Measurements from ENCODE around the gene USP25. TPM values are rescaled to one million over a fixed set of nuclear protein-coding genes. Genes with fewer than 3 reads are reported as not detected.

The USP25 gene
- total and polyA plus RNA-seq, 2 of the 8 experiments (the other 6 are each of a cell fraction or from before 2014, with no cell fraction given) = 11.2 to 48.1 TPM

DNA sequence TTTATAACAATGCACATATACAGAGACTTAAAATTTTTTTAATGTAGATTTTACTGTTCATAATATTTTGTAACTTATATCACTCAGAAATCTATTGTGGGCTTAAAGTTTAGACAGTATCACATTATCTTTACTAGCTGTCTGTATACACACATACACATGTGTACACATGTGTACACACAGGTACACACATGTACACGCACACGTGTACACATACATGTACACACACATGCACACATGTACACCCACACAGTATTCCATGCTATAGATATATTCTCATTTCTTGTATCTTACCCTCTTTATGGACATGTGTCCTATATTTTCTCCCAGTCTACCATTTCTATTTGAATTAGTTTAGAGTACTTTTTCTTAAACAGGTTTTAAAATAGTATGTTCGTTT, 123.3 kb downstream of the USP25 start (continued):
- TF ChIP-seq, protein P1, sequence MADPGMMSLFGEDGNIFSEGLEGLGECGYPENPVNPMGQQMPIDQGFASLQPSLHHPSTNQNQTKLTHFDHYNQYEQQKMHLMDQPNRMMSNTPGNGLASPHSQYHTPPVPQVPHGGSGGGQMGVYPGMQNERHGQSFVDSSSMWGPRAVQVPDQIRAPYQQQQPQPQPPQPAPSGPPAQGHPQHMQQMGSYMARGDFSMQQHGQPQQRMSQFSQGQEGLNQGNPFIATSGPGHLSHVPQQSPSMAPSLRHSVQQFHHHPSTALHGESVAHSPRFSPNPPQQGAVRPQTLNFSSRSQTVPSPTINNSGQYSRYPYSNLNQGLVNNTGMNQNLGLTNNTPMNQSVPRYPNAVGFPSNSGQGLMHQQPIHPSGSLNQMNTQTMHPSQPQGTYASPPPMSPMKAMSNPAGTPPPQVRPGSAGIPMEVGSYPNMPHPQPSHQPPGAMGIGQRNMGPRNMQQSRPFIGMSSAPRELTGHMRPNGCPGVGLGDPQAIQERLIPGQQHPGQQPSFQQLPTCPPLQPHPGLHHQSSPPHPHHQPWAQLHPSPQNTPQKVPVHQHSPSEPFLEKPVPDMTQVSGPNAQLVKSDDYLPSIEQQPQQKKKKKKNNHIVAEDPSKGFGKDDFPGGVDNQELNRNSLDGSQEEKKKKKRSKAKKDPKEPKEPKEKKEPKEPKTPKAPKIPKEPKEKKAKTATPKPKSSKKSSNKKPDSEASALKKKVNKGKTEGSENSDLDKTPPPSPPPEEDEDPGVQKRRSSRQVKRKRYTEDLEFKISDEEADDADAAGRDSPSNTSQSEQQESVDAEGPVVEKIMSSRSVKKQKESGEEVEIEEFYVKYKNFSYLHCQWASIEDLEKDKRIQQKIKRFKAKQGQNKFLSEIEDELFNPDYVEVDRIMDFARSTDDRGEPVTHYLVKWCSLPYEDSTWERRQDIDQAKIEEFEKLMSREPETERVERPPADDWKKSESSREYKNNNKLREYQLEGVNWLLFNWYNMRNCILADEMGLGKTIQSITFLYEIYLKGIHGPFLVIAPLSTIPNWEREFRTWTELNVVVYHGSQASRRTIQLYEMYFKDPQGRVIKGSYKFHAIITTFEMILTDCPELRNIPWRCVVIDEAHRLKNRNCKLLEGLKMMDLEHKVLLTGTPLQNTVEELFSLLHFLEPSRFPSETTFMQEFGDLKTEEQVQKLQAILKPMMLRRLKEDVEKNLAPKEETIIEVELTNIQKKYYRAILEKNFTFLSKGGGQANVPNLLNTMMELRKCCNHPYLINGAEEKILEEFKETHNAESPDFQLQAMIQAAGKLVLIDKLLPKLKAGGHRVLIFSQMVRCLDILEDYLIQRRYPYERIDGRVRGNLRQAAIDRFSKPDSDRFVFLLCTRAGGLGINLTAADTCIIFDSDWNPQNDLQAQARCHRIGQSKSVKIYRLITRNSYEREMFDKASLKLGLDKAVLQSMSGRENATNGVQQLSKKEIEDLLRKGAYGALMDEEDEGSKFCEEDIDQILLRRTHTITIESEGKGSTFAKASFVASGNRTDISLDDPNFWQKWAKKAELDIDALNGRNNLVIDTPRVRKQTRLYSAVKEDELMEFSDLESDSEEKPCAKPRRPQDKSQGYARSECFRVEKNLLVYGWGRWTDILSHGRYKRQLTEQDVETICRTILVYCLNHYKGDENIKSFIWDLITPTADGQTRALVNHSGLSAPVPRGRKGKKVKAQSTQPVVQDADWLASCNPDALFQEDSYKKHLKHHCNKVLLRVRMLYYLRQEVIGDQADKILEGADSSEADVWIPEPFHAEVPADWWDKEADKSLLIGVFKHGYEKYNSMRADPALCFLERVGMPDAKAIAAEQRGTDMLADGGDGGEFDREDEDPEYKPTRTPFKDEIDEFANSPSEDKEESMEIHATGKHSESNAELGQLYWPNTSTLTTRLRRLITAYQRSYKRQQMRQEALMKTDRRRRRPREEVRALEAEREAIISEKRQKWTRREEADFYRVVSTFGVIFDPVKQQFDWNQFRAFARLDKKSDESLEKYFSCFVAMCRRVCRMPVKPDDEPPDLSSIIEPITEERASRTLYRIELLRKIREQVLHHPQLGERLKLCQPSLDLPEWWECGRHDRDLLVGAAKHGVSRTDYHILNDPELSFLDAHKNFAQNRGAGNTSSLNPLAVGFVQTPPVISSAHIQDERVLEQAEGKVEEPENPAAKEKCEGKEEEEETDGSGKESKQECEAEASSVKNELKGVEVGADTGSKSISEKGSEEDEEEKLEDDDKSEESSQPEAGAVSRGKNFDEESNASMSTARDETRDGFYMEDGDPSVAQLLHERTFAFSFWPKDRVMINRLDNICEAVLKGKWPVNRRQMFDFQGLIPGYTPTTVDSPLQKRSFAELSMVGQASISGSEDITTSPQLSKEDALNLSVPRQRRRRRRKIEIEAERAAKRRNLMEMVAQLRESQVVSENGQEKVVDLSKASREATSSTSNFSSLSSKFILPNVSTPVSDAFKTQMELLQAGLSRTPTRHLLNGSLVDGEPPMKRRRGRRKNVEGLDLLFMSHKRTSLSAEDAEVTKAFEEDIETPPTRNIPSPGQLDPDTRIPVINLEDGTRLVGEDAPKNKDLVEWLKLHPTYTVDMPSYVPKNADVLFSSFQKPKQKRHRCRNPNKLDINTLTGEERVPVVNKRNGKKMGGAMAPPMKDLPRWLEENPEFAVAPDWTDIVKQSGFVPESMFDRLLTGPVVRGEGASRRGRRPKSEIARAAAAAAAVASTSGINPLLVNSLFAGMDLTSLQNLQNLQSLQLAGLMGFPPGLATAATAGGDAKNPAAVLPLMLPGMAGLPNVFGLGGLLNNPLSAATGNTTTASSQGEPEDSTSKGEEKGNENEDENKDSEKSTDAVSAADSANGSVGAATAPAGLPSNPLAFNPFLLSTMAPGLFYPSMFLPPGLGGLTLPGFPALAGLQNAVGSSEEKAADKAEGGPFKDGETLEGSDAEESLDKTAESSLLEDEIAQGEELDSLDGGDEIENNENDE (IDR thresholded peaks at IDR 0.05; ENCODE audit: insufficient replicate concordance, low read length) = no peak

All from H1 (cell line).